Naive thymus-derived CD4-positive, alpha-beta T cell (primary cell): ENCODE measurements around the gene PARN. TPM values are rescaled to one million over a fixed set of nuclear protein-coding genes. Genes with fewer than 3 reads are reported as not detected.
"Not testable (repeated sequence)": the region's sequence is repeated elsewhere in the genome, so short reads cannot be mapped to it uniquely, and the experiment has no call there.

Experiments
- ATAC-seq: fragments of 150-1000 bp; cut with Tn5 transposase; 2 replicates; pipeline ENCODE4 v1.10.0; 2021; ENCODE audit warnings: mild to moderate bottlenecking, moderate library complexity
- CTCF ChIA-PET: fragments of 350-600 bp; sonication (Branson Sonifier 250); formaldehyde crosslinking; loops from one replicate; lab custom pipeline; 2021; ENCODE audit warnings: antibody characterized with exemption; lab: Charles Lee
- POLR2A ChIA-PET: fragments of 350-600 bp; sonication (Branson Sonifier 250); formaldehyde crosslinking; loops from one replicate; lab custom pipeline; 2021; ENCODE audit warnings: antibody characterized with exemption, inconsistent platforms; lab: Charles Lee
- DNase-seq, 9 donors: peaks; one replicate each; pipeline versions ENCODE4 v3.0.0 to v3.0.0-alpha.2; 2020 to 2022; ENCODE audit warnings: mixed read lengths in 1 of 9
- H3K27ac ChIP-seq: one replicate; pipeline ENCODE4 v1.7.0; 2013; ENCODE audit warnings: mild to moderate bottlenecking, low read depth, low read length, moderate library complexity
- H3K27me3 ChIP-seq, 2 donors: one replicate each; pipeline ENCODE4 v1.7.0; 2013; ENCODE audit warnings: low read length in 2 of 2, mild to moderate bottlenecking in 2 of 2, moderate library complexity in 2 of 2; ENCODE audit not compliant: control insufficient read depth in 2 of 2, insufficient read depth in 2 of 2
- H3K36me3 ChIP-seq, 3 experiments: 1 replicate in 2 of 3; 2 replicates in 1 of 3; pipeline ENCODE4 v1.7.0; 2013; ENCODE audit warnings: low read length in 3 of 3, mild to moderate bottlenecking in 3 of 3, moderate library complexity in 1 of 3; ENCODE audit not compliant: insufficient read depth in 3 of 3, control insufficient read depth in 2 of 3
- H3K4me1 ChIP-seq, 2 donors: one replicate each; pipeline ENCODE4 v1.7.0; 2013; ENCODE audit warnings: low read length in 2 of 2, mild to moderate bottlenecking in 2 of 2, moderate library complexity in 1 of 2; ENCODE audit not compliant: control insufficient read depth in 2 of 2, insufficient read depth in 2 of 2
- H3K4me3 ChIP-seq: 2 replicates; pipeline ENCODE4 v1.7.0; 2013; ENCODE audit warnings: mild to moderate bottlenecking, low read length
- H3K9me3 ChIP-seq, 3 experiments: 1 replicate in 2 of 3; 2 replicates in 1 of 3; pipeline ENCODE4 v1.7.0; 2013; ENCODE audit warnings: low read length in 3 of 3; ENCODE audit not compliant: control insufficient read depth in 2 of 3
- H3K27ac Mint-ChIP-seq, 9 donors: one replicate each; pipeline ENCODE4 v1.8.0; 2020 to 2022; ENCODE audit warnings: mixed read lengths in 9 of 9, mild to moderate bottlenecking in 8 of 9, moderate library complexity in 5 of 9, inconsistent platforms in 2 of 9
- H3K27me3 Mint-ChIP-seq, 5 donors: one replicate each; pipeline ENCODE4 v1.8.0; 2021 to 2022; ENCODE audit warnings: mixed read lengths in 5 of 5, mild to moderate bottlenecking in 1 of 5
- H3K36me3 Mint-ChIP-seq, 5 donors: one replicate each; pipeline ENCODE4 v1.8.0; 2020 to 2022; ENCODE audit warnings: mixed read lengths in 5 of 5, mild to moderate bottlenecking in 3 of 5, inconsistent platforms in 1 of 5
- H3K4me1 Mint-ChIP-seq, 7 donors: one replicate each; pipeline ENCODE4 v1.8.0; 2020 to 2022; ENCODE audit warnings: mixed read lengths in 7 of 7, mild to moderate bottlenecking in 3 of 7, inconsistent platforms in 1 of 7
- H3K4me3 Mint-ChIP-seq, 10 donors: one replicate each; pipeline ENCODE4 v1.8.0; 2020 to 2022; ENCODE audit warnings: mild to moderate bottlenecking in 10 of 10, mixed read lengths in 10 of 10, moderate library complexity in 6 of 10, inconsistent platforms in 2 of 10
- H3K9me3 Mint-ChIP-seq, 11 donors: one replicate each; pipeline ENCODE4 v1.8.0; 2020 to 2022; ENCODE audit warnings: mixed read lengths in 11 of 11, mild to moderate bottlenecking in 4 of 11, inconsistent platforms in 1 of 11, moderate library complexity in 1 of 11
- intact Hi-C, 2 donors: fragments of 100-400 bp; cut with micrococcal nuclease; formaldehyde crosslinking; loops; one replicate each; pipeline ENCODE4 v1.15.1; 2023
- polyA plus RNA-seq, 2 donors: library from polyadenylated mRNA; unstranded; fragments of 300-500 nt; fragmentation: Illumina TruSeq; gene quantifications; one replicate each; pipeline ENCODE4 v1.2.3, GENCODE V29; 2021
- total RNA-seq, 6 experiments: library from RNA in 5 of 6; stranded (reverse) in 5 of 6; gene quantifications; 1 replicate in 5 of 6; 2 replicates in 1 of 6; pipeline ENCODE4 v1.2.3 and lab custom pipeline; 2021 to 2026

Gene PARN
- total and polyA plus RNA-seq, 7 experiments from 2014 or later: 41.6 to 51.4 (median 46.9) TPM

- Mint-ChIP-seq H3K27me3 (no peaks in the 10 kb centered on the region), H3K4me3 (no peak overlapping the region), H3K27ac (peak overlapping the region in 2 of 9 donors; percentile 56 to 69), H3K36me3 (peaks cover 7 to 59% (median 30%) of the 10 kb centered on the region in 5 donors), H3K9me3 (no peaks in the 10 kb centered on the region), H3K4me1 (peaks cover 0 to 9% (median 2%) of the 10 kb centered on the region in 7 donors)
- no peak overlapping the region for H3K4me3 ChIP-seq
- H3K4me1 ChIP-seq: no peaks in the 10 kb centered on the region
- no peaks in the 10 kb centered on the region for H3K27me3 ChIP-seq
- ChIA-PET POLR2A (no interaction called here), CTCF (interaction anchor here (0.7 to 1.4 kb wide), 3 partner anchors 143 to 437 kb away, joined by 3 read pairs; no protein-coding TSS in a partner anchor)
- H3K36me3 ChIP-seq: peaks cover 4 to 45% (median 4%) of the 10 kb centered on the region in 3 experiments
- intact Hi-C loops: no loop called here
- no peaks in the 10 kb centered on the region for H3K9me3 ChIP-seq
- DNase-seq (no peak), ATAC-seq (no peak)
- H3K27ac ChIP-seq: no peak overlapping the region
These were observed 80.9 kb downstream of the PARN start for GRCh38 chr16:14548933-14549788.

- H3K36me3 ChIP-seq: peaks cover 0 to 38% (median 2%) of the 10 kb centered on the region in 3 experiments
- DNase-seq (no peak), ATAC-seq (no peak)
- H3K4me1 ChIP-seq: no peaks in the 10 kb centered on the region
- Mint-ChIP-seq H3K4me1 (peaks cover 0 to 9% (median 2%) of the 10 kb centered on the region in 7 donors), H3K4me3 (no peak overlapping the region), H3K9me3 (peaks cover 0 to 14% (median 2%) of the 10 kb centered on the region in 11 donors), H3K27me3 (no peaks in the 10 kb centered on the region), H3K36me3 (peaks cover 18 to 68% (median 46%) of the 10 kb centered on the region in 5 donors), H3K27ac (no peak overlapping the region)
- no peak overlapping the region for H3K27ac ChIP-seq
- CTCF ChIA-PET: no interaction called here
- H3K4me3 ChIP-seq: no peak overlapping the region
- intact Hi-C loops: no loop called here
- POLR2A ChIA-PET: no interaction called here
- H3K27me3 ChIP-seq: no peaks in the 10 kb centered on the region
- no peaks in the 10 kb centered on the region for H3K9me3 ChIP-seq
These were observed 84.6 kb downstream of the PARN start for GRCh38 chr16:14545346-14545884.

GRCh38 chr16:14544846-14545245 is 85.2 kb downstream of the PARN start:
- H3K4me1 ChIP-seq, H3K27ac ChIP-seq, POLR2A ChIA-PET, intact Hi-C loops, CTCF ChIA-PET, H3K27me3 Mint-ChIP-seq, H3K27me3 ChIP-seq, H3K27ac Mint-ChIP-seq, ATAC-seq, H3K4me1 Mint-ChIP-seq, DNase-seq, H3K9me3 ChIP-seq, H3K4me3 ChIP-seq, H3K4me3 Mint-ChIP-seq: not testable (repeated sequence)
- H3K36me3 ChIP-seq: peaks cover 0 to 36% (median 0%) of the 10 kb centered on the region in 3 experiments
- Mint-ChIP-seq H3K9me3 (peaks cover 0 to 14% (median 2%) of the 10 kb centered on the region in 11 donors), H3K36me3 (peaks cover 17 to 62% (median 45%) of the 10 kb centered on the region in 5 donors)

GRCh38 chr16:14539631-14540030 is 90.4 kb downstream of the PARN start:
- peaks cover 0 to 15% (median 9%) of the 10 kb centered on the region in 7 donors for H3K4me1 Mint-ChIP-seq
- no peaks in the 10 kb centered on the region for H3K27me3 Mint-ChIP-seq
- peaks cover 14 to 39% (median 30%) of the 10 kb centered on the region in 5 donors for H3K36me3 Mint-ChIP-seq

GRCh38 chr16:14539156-14539555 is 90.9 kb downstream of the PARN start:
- peaks cover 0 to 14% (median 2%) of the 10 kb centered on the region in 11 donors for H3K9me3 Mint-ChIP-seq
- intact Hi-C loops: no loop called here
- no peaks in the 10 kb centered on the region for H3K27me3 Mint-ChIP-seq
- no peak overlapping the region for H3K4me3 Mint-ChIP-seq
- H3K27ac Mint-ChIP-seq: peak overlapping the region in 1 of 9 donors; percentile 28
- ChIA-PET CTCF (no interaction called here), POLR2A (no interaction called here)
- no peak overlapping the region for H3K27ac ChIP-seq
- H3K9me3 ChIP-seq: no peaks in the 10 kb centered on the region
- DNase-seq (no peak), ATAC-seq (no peak)
- peaks cover 0 to 15% (median 9%) of the 10 kb centered on the region in 7 donors for H3K4me1 Mint-ChIP-seq
- H3K4me3 ChIP-seq: no peak overlapping the region
- H3K27me3 ChIP-seq: no peaks in the 10 kb centered on the region
- H3K4me1 ChIP-seq: no peaks in the 10 kb centered on the region
- peaks cover 14 to 35% (median 26%) of the 10 kb centered on the region in 5 donors for H3K36me3 Mint-ChIP-seq
- peaks cover 0 to 12% (median 0%) of the 10 kb centered on the region in 3 experiments for H3K36me3 ChIP-seq

More at GRCh38 chr16:14539631-14540030, 90.4 kb downstream of the PARN start:
- Histone ChIP-seq H3K27me3 (no peaks in the 10 kb centered on the region), H3K36me3 (peaks cover 0 to 12% (median 0%) of the 10 kb centered on the region in 3 experiments), H3K4me3 (no peak overlapping the region), H3K4me1 (no peaks in the 10 kb centered on the region), H3K9me3 (no peaks in the 10 kb centered on the region), H3K27ac (no peak overlapping the region)
- ATAC-seq: no peak
- intact Hi-C loops: no loop called here
- ChIA-PET CTCF (no interaction called here), POLR2A (no interaction called here)
- H3K9me3 Mint-ChIP-seq: peaks cover 0 to 14% (median 2%) of the 10 kb centered on the region in 11 donors
- H3K27ac Mint-ChIP-seq: no peak overlapping the region
- no peak for DNase-seq
- no peak overlapping the region for H3K4me3 Mint-ChIP-seq

GRCh38 chr16:14538604-14539003 is 91.5 kb downstream of the PARN start:
- H3K36me3 Mint-ChIP-seq: peaks cover 11 to 33% (median 23%) of the 10 kb centered on the region in 5 donors
- ChIA-PET POLR2A (no interaction called here), CTCF (no interaction called here)
- intact Hi-C loops: no loop called here
- Histone ChIP-seq H3K9me3 (peaks cover 0 to 2% (median 0%) of the 10 kb centered on the region in 3 experiments), H3K4me3 (no peak overlapping the region), H3K27me3 (no peaks in the 10 kb centered on the region), H3K27ac (no peak overlapping the region), H3K4me1 (no peaks in the 10 kb centered on the region), H3K36me3 (peaks cover 0 to 16% (median 0%) of the 10 kb centered on the region in 3 experiments)
- H3K27me3 Mint-ChIP-seq: no peaks in the 10 kb centered on the region
- H3K27ac Mint-ChIP-seq: peak overlapping the region in 1 of 9 donors; percentile 74
- ATAC-seq (no peak), DNase-seq (no peak)
- H3K9me3 Mint-ChIP-seq: peaks cover 0 to 17% (median 3%) of the 10 kb centered on the region in 11 donors
- peaks cover 0 to 15% (median 9%) of the 10 kb centered on the region in 7 donors for H3K4me1 Mint-ChIP-seq
- no peak overlapping the region for H3K4me3 Mint-ChIP-seq
